Stimulated activated CD4-positive, alpha-beta T cell treated with anti-CD3 and anti-CD28 coated beads, Interleukin-4, amount 100 ng/mL, for 4 hours (primary cell): ENCODE results near the gene FNDC1.

Experiments used
- DNase-seq, 2 experiments: peaks; one replicate each; pipeline ENCODE4 v3.0.0-alpha.2; 2020

FNDC1 gene

GRCh38 chr6:159309723-159310122, 140.5 kb downstream of the FNDC1 start:
- no peak for DNase-seq

- DNase-seq, result no peak
These were observed 142.4 kb downstream of the FNDC1 start for GRCh38 chr6:159311618-159312017.

- DNase-seq, result no peak
These were observed 143.0 kb downstream of the FNDC1 start for GRCh38 chr6:159312206-159312605.

GRCh38 chr6:159313018-159313417, 143.8 kb downstream of the FNDC1 start:
- no peak for DNase-seq

GRCh38 chr6:159315562-159315961, 146.4 kb downstream of the FNDC1 start:
- DNase-seq, result no peak

GRCh38 chr6:159317430-159317829, 148.2 kb downstream of the FNDC1 start:
- DNase-seq, result no peak

GRCh38 chr6:159321267-159321666, 152.1 kb downstream of the FNDC1 start:
- no peak for DNase-seq
